ENCODE data around the gene DSCAM.

Gene DSCAM

GRCh38 chr21:40766381-40766780 lies 80.6 kb downstream of the DSCAM start:
- DNase-seq (ENCODE audit: low read depth), result no peak

- no peak for DNase-seq (ENCODE audit: low read depth)
These were observed 81.1 kb downstream of the DSCAM start for GRCh38 chr21:40765811-40766210.

- DNase-seq (ENCODE audit: low read depth), result no peak
These were observed 86.1 kb downstream of the DSCAM start for GRCh38 chr21:40760821-40761220.

- DNase-seq (ENCODE audit: low read depth), result no peak
These were observed 87.9 kb downstream of the DSCAM start for GRCh38 chr21:40759061-40759460.

GRCh38 chr21:40757366-40757765 lies 89.6 kb downstream of the DSCAM start:
- DNase-seq (ENCODE audit: low read depth), result no peak

GRCh38 chr21:40754466-40754865 lies 92.5 kb downstream of the DSCAM start:
- DNase-seq (ENCODE audit: low read depth), result no peak

- DNase-seq (ENCODE audit: low read depth), result no peak
These were observed 93.2 kb downstream of the DSCAM start for GRCh38 chr21:40753756-40754155.

- no peak for DNase-seq (ENCODE audit: low read depth)
These were observed 94.8 kb downstream of the DSCAM start for GRCh38 chr21:40752125-40752524.

- DNase-seq (ENCODE audit: low read depth), result no peak
These were observed 95.7 kb downstream of the DSCAM start for GRCh38 chr21:40751221-40751620.

- no peak for DNase-seq (ENCODE audit: low read depth)
These were observed 110.8 kb downstream of the DSCAM start for GRCh38 chr21:40736145-40736544.

- no peak for DNase-seq (ENCODE audit: low read depth)
These were observed 113.9 kb downstream of the DSCAM start for GRCh38 chr21:40733024-40733397.

GRCh38 chr21:40732253-40733023 lies 114.5 kb downstream of the DSCAM start:
- no peak for DNase-seq (ENCODE audit: low read depth)

- DNase-seq (ENCODE audit: low read depth), result no peak
These were observed 115.8 kb downstream of the DSCAM start for GRCh38 chr21:40731206-40731605.

- DNase-seq (ENCODE audit: low read depth), result no peak
These were observed 116.5 kb downstream of the DSCAM start for GRCh38 chr21:40730426-40730800.

- no peak for DNase-seq (ENCODE audit: low read depth)
These were observed 117.1 kb downstream of the DSCAM start for GRCh38 chr21:40729761-40730425.

GRCh38 chr21:40723966-40724365 lies 123.0 kb downstream of the DSCAM start:
- DNase-seq (ENCODE audit: low read depth), result no peak

GRCh38 chr21:40723317-40723716 lies 123.6 kb downstream of the DSCAM start:
- no peak for DNase-seq (ENCODE audit: low read depth)

GRCh38 chr21:40719615-40720014 lies 127.3 kb downstream of the DSCAM start:
- DNase-seq (ENCODE audit: low read depth), result no peak

- no peak for DNase-seq (ENCODE audit: low read depth)
These were observed 129.9 kb downstream of the DSCAM start for GRCh38 chr21:40717028-40717427.

- DNase-seq (ENCODE audit: low read depth), result no peak
These were observed 132.4 kb downstream of the DSCAM start for GRCh38 chr21:40714536-40714935.

GRCh38 chr21:40707656-40708244 lies 139.2 kb downstream of the DSCAM start:
- no peak for DNase-seq (ENCODE audit: low read depth)

GRCh38 chr21:40706806-40707655 lies 139.9 kb downstream of the DSCAM start:
- DNase-seq (ENCODE audit: low read depth), result no peak

All from stimulated activated CD8-positive, alpha-beta memory T cell treated with anti-CD3 and anti-CD28 coated beads, Interleukin-7, amount 100 ng/mL, for 24 hours (primary cell).